PFSK-1 (cell line): ENCODE data around the gene MSRB1.

Experiments
- FOXP2 ChIP-seq: optimal IDR thresholded peaks from 2 replicates; pipeline ENCODE3; 2011; ENCODE audit warnings: borderline replicate concordance, control low read depth, inconsistent platforms; ENCODE audit not compliant: insufficient read depth; ENCODE audit errors: extremely low read length, extremely low read depth
- POLR2AphosphoS5 ChIP-seq: IDR thresholded peaks from 2 replicates; pipeline ENCODE4 v1.6.1; 2012; ENCODE audit warnings: low read depth, mild to moderate bottlenecking, control low read depth, low read length, moderate library complexity
- SIN3A ChIP-seq: IDR thresholded peaks from 2 replicates; pipeline ENCODE4 v1.6.1; 2012; ENCODE audit warnings: mild to moderate bottlenecking, low read length, moderate library complexity, borderline replicate concordance; ENCODE audit not compliant: insufficient read depth
- TAF1 ChIP-seq: IDR thresholded peaks from 2 replicates; pipeline ENCODE4 v1.6.1; 2012; ENCODE audit warnings: low read length, control low read depth, borderline replicate concordance; ENCODE audit not compliant: insufficient read depth
- TF ChIP-seq, protein P1 (sequence below), 2 experiments: IDR thresholded peaks; 2 replicates each; pipeline versions ENCODE4 v1.6.1 to v1.8.0; 2011 to 2012; ENCODE audit warnings: low read depth in 2 of 2, low read length in 2 of 2, control low read depth in 1 of 2, inconsistent platforms in 1 of 2, mild to moderate bottlenecking in 1 of 2, moderate library complexity in 1 of 2; ENCODE audit not compliant: insufficient read depth in 1 of 2

The MSRB1 gene

DNA sequence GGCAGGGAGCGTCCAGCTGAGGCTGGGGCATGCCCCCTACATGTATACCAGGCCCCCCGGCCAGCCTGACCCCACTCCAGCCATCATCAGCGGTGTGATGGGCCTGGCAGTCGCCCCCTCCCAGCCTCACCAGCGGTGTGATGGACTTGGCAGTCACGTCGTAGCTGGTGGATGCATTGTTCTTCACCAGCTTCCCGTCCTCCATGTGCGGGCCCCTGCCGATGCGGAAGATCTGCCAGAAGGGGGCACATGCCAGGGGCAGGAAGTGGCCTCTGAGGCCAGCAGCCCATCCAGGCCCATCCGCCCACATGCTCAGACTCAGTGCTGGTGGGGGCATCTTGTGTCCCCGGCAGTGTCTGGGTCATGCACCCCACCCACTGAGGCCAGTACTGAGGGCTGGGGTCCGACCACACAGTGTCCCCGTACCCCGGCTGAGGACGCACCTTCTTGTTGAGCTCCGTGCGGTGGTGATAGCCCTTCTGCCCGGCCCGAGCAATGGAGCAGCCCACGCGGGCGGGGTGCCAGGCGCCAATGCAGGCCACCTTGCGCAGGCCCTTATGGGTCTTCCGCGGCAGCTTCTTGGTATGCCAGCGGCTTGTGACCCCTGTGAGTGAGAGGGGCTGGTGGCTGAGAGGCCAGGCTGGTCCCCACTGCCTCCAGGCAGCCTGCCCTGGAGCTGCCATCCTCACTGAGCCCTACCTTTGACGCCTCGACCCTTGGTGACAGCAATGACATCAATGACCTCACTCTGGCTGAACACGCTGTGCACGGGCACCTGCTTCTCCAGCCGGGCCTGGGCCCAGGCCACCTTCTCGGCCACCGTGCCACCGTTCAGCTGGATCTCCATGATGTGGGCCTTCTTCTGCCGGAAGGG is 3.7 kb upstream of the MSRB1 start:
- TF ChIP-seq SIN3A, result no peak
- TF ChIP-seq, protein P1, sequence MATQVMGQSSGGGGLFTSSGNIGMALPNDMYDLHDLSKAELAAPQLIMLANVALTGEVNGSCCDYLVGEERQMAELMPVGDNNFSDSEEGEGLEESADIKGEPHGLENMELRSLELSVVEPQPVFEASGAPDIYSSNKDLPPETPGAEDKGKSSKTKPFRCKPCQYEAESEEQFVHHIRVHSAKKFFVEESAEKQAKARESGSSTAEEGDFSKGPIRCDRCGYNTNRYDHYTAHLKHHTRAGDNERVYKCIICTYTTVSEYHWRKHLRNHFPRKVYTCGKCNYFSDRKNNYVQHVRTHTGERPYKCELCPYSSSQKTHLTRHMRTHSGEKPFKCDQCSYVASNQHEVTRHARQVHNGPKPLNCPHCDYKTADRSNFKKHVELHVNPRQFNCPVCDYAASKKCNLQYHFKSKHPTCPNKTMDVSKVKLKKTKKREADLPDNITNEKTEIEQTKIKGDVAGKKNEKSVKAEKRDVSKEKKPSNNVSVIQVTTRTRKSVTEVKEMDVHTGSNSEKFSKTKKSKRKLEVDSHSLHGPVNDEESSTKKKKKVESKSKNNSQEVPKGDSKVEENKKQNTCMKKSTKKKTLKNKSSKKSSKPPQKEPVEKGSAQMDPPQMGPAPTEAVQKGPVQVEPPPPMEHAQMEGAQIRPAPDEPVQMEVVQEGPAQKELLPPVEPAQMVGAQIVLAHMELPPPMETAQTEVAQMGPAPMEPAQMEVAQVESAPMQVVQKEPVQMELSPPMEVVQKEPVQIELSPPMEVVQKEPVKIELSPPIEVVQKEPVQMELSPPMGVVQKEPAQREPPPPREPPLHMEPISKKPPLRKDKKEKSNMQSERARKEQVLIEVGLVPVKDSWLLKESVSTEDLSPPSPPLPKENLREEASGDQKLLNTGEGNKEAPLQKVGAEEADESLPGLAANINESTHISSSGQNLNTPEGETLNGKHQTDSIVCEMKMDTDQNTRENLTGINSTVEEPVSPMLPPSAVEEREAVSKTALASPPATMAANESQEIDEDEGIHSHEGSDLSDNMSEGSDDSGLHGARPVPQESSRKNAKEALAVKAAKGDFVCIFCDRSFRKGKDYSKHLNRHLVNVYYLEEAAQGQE (IDR thresholded peaks at IDR 0.05; ENCODE audit: insufficient read depth in 1 of 2, low read depth in 2 of 2, low read length in 2 of 2), result no peak
- no peak for TF ChIP-seq POLR2AphosphoS5
- no peak for TF ChIP-seq FOXP2
- no peak for TF ChIP-seq TAF1

DNA sequence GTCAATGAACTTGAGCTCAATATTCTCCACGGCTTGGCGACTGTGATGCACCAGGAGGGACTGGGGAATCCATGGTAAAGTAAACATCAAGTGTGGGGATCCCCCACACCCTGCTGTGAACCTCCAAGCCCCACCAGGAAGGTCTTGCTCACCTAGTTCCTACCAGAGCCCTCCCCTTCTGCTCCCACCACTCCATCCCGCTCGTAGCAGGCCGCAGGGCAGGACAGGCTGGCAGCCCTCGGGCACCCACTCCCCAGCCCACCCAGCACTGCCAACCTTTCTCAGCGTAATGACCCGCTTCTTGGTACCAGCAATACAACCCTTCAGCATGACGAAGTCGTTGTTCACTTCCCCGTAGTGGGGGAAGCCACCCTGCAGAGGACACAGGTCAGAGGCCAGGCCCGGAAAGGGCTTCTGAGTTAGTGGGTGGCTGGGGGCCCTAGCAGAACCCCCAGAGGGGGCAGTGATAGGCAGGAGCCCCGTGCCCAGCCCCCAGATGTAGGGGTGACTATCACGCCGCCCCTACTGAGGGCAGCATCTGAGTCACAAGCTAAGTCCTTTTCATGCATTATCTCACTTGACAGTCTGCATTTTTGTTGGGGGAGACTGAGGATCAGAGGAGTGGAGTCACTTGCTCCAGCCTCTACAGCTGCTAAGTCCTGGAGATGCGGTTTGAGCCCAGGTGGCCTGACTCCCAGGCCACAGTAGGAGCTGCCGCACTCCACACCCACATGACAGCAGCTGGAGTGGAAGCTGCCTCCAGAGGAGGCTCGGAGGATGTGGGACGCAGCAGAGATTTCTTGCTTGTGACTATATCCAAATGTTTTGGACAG is 2.8 kb upstream of the MSRB1 start:
- TF ChIP-seq POLR2AphosphoS5, result no peak

GRCh38 chr16:1944612-1945199 is 1.7 kb upstream of the MSRB1 start:
- TF ChIP-seq, protein P1 (IDR thresholded peaks at IDR 0.05; ENCODE audit: insufficient read depth in 1 of 2, low read depth in 2 of 2, low read length in 2 of 2), result no peak
- TF ChIP-seq SIN3A (no peak), FOXP2 (no peak), POLR2AphosphoS5 (no peak), TAF1 (no peak)

- TF ChIP-seq SIN3A, result no peak
- TF ChIP-seq FOXP2, result no peak
- TF ChIP-seq, protein P1 (IDR thresholded peaks at IDR 0.05; ENCODE audit: insufficient read depth in 1 of 2, low read depth in 2 of 2, low read length in 2 of 2), result no peak
- no peak for TF ChIP-seq POLR2AphosphoS5
- TF ChIP-seq TAF1, result no peak
These were observed 771 bp downstream of the MSRB1 start for GRCh38 chr16:1942047-1942809.
